K562 (cell line): ENCODE results near the gene STRN3. TPM values are rescaled to one million over a fixed set of nuclear protein-coding genes. Genes with fewer than 3 reads are reported as not detected.

Experiments
- ATAC-seq: fragments of 200-7000 bp; cut with Tn5 transposase; 3 replicates; pipeline ENCODE4 v1.9.1; 2020; ENCODE audit warnings: moderate library complexity
- BruUV-seq: library from RNA; stranded (reverse); fragments of 400-500 nt; replicated peaks from 2 replicates; lab custom pipeline; 2021; lab: Mats Ljungman, UMichigan
- CTCF ChIA-PET: fragments of 300-600 bp; formaldehyde crosslinking; extraction: SDS; loops from one replicate; lab custom pipeline; 2021; ENCODE audit warnings: low intra/inter-chr PET ratio; lab: Yijun Ruan, JAX
- POLR2A ChIA-PET: fragments of 300-600, 350-650 bp; sonication (Branson Sonifier 250); formaldehyde crosslinking; extraction: SDS; loops from one replicate; lab custom pipeline; 2021; ENCODE audit warnings: antibody characterized with exemption, inconsistent platforms; lab: Yijun Ruan, JAX
- DNase-seq, 4 experiments: peaks; one replicate each; pipeline versions ENCODE4 v3.0.0 to v3.0.0-alpha.2; 2011 to 2018; ENCODE audit warnings: low spot score in 3 of 4, mixed read lengths in 3 of 4; ENCODE audit errors: extremely low read depth in 1 of 4
- FAIRE-seq: peaks from 2 replicates; lab custom pipeline; 2011; peaks lifted over from hg19 to GRCh38; lab: Jason Lieb, UNC
- H2AFZ ChIP-seq: 2 replicates; pipeline ENCODE4 v1.6.0; 2011; ENCODE audit warnings: low read depth, low read length, control low read depth, inconsistent platforms
- H3K27ac ChIP-seq: fragments of 200-600 bp; 3 replicates; pipeline ENCODE4 v1.8.0; 2011; ENCODE audit warnings: low read depth, mild to moderate bottlenecking, control low read depth, inconsistent platforms, low read length, moderate library complexity, mixed read lengths; ENCODE audit errors: extremely low read depth
- H3K27me3 ChIP-seq, 2 experiments: fragments of 300-600 bp in 1 of 2; 2 replicates in 1 of 2; 3 replicates in 1 of 2; pipeline versions ENCODE4 v1.6.0 to v1.8.0; 2011; ENCODE audit warnings: inconsistent platforms in 2 of 2, low read length in 2 of 2, mild to moderate bottlenecking in 1 of 2, mixed read lengths in 1 of 2, moderate library complexity in 1 of 2; ENCODE audit not compliant: control insufficient read depth in 2 of 2, insufficient read depth in 2 of 2
- H3K36me3 ChIP-seq: fragments of 300-600 bp; 3 replicates; pipeline ENCODE4 v1.8.0; 2011; ENCODE audit warnings: mild to moderate bottlenecking, low read length, inconsistent platforms; ENCODE audit not compliant: control insufficient read depth, insufficient read depth
- H3K4me1 ChIP-seq, 2 experiments: fragments of 200-600 bp in 1 of 2; replicated peaks in 1 of 2; 2 replicates in 1 of 2; 3 replicates in 1 of 2; pipeline versions ENCODE4 v1.5.1 to v1.8.0; 2011; ENCODE audit warnings: inconsistent platforms in 2 of 2, low read length in 2 of 2, mild to moderate bottlenecking in 1 of 2, mixed read lengths in 1 of 2, moderate library complexity in 1 of 2; ENCODE audit not compliant: control insufficient read depth in 2 of 2, insufficient read depth in 2 of 2
- H3K4me2 ChIP-seq: 2 replicates; pipeline ENCODE4 v1.6.1; 2011; ENCODE audit warnings: low read length, control low read depth, inconsistent platforms, mixed read lengths; ENCODE audit not compliant: insufficient read depth
- H3K4me3 ChIP-seq: fragments of 200-600 bp; sonication (generic), shearing (Covaris generic); 2 replicates; pipeline ENCODE4 v1.5.1; 2016; ENCODE audit warnings: control low read depth, inconsistent platforms
- H3K79me2 ChIP-seq: fragments of 200-600 bp; 3 replicates; pipeline ENCODE4 v1.8.0; 2011; ENCODE audit warnings: low read length, inconsistent platforms; ENCODE audit not compliant: control insufficient read depth, insufficient read depth
- H3K9ac ChIP-seq, 2 experiments: 2 replicates each; pipeline versions ENCODE4 v1.6.0 to v1.6.1; 2011; ENCODE audit warnings: low read depth in 2 of 2, low read length in 2 of 2, control low read depth in 1 of 2, inconsistent platforms in 1 of 2, mild to moderate bottlenecking in 1 of 2, mixed read lengths in 1 of 2; ENCODE audit not compliant: insufficient read depth in 1 of 2
- H3K9me1 ChIP-seq: one replicate; pipeline ENCODE4 v1.6.0; 2011; ENCODE audit warnings: inconsistent platforms, mild to moderate bottlenecking, low read length, moderate library complexity; ENCODE audit not compliant: control insufficient read depth, insufficient read depth
- H3K9me3 ChIP-seq: replicated peaks from 2 replicates; pipeline ENCODE4 v1.5.1; 2011; ENCODE audit warnings: low read depth, low read length, inconsistent platforms; ENCODE audit not compliant: control insufficient read depth, insufficient read depth
- H4K20me1 ChIP-seq: replicated peaks from 2 replicates; pipeline ENCODE4 v1.6.1; 2011; ENCODE audit warnings: low read length, inconsistent platforms, mixed read lengths; ENCODE audit not compliant: control insufficient read depth, insufficient read depth
- CBX3 ChIP-seq, 2 experiments: IDR thresholded peaks; 1 replicate in 1 of 2; 2 replicates in 1 of 2; pipeline ENCODE4 v1.6.1; 2012; ENCODE audit warnings: inconsistent platforms in 2 of 2, low read length in 2 of 2, borderline replicate concordance in 1 of 2, control low read depth in 1 of 2
- NCOA2 ChIP-seq, 2 experiments: fragments of 450-650 bp; IDR thresholded peaks; 2 replicates each; pipeline ENCODE4 v1.6.1; 2018; ENCODE audit warnings: mild to moderate bottlenecking in 2 of 2, moderate library complexity in 1 of 2; ENCODE audit not compliant: partially characterized antibody in 2 of 2
- NKRF ChIP-seq: fragments of 450-650 bp; IDR thresholded peaks from 2 replicates; pipeline ENCODE4 v1.6.1; 2016; ENCODE audit warnings: borderline replicate concordance
- SIN3A ChIP-seq, 2 experiments: fragments of 150-350 bp in 1 of 2; IDR thresholded peaks; 2 replicates each; pipeline ENCODE4 v1.6.1; 2011 to 2016; ENCODE audit warnings: borderline replicate concordance in 2 of 2, low read depth in 2 of 2, low read length in 2 of 2, mild to moderate bottlenecking in 2 of 2, moderate library complexity in 2 of 2; ENCODE audit not compliant: control insufficient read depth in 1 of 2
- SIRT6 ChIP-seq: IDR thresholded peaks from one replicate; pipeline ENCODE4 v1.6.1; 2012; ENCODE audit warnings: low read depth, mild to moderate bottlenecking, control low read depth, inconsistent platforms, low read length, moderate library complexity
- UBTF ChIP-seq, 2 experiments: IDR thresholded peaks; 2 replicates each; pipeline ENCODE4 v1.6.1; 2012; ENCODE audit warnings: improper control_type of control experiment in 2 of 2, low read depth in 2 of 2, low read length in 2 of 2, borderline replicate concordance in 1 of 2
- ZNF12 ChIP-seq: sonication (generic); formaldehyde crosslinking; IDR thresholded peaks from 2 replicates; pipeline ENCODE4 v1.4.0; 2020; ENCODE audit warnings: mild to moderate bottlenecking, missing genetic modification reagents
- WGBS: fragments of 100-300 bp; shearing (Covaris generic); methylation state at CpG from one replicate; pipeline ENCODE4 v1.1.6; 2016; ENCODE audit warnings: low coverage, mixed read lengths; ENCODE audit not compliant: insufficient coverage; ENCODE audit errors: missing lambda C conversion rate; 5-methylcytosine and 5-hydroxymethylcytosine counted together
- in situ Hi-C: fragments of 300-500 bp; cut with MboI; formaldehyde crosslinking; loops from 4 replicates; pipeline ENCODE4 v1.15.0; 2018; ENCODE audit warnings: inconsistent platforms, mixed read lengths
- intact Hi-C: fragments of 100-400 bp; cut with micrococcal nuclease; formaldehyde crosslinking; loops from 2 replicates; pipeline ENCODE4 v1.14.2; 2022
- polyA plus RNA-seq, 8 experiments: library from polyadenylated mRNA; depleted of rRNA in 4 of 8; stranded (reverse) in 5 of 8; unstranded in 3 of 8; fragments of >200 nt; fragmentation: Nextera tagmentation in 2 of 8; fragmentation: Illumina TruSeq in 1 of 8; extraction: Ambion mirVana in 2 of 8; extraction: Trizol in 1 of 8; gene quantifications; 2 replicates each; pipeline versions ENCODE4 v1.2.1 to v1.2.3, GENCODE V29; 2011 to 2014; ENCODE audit warnings: inconsistent platforms in 1 of 8, missing spikeins in 1 of 8
- total RNA-seq, 7 experiments: library from RNA; depleted of rRNA in 6 of 7; stranded (reverse); fragments of >200 nt in 6 of 7; fragmentation: Illumina TruSeq in 2 of 7; extraction: Trizol in 2 of 7; gene quantifications; 2 replicates each; pipeline versions ENCODE4 v1.2.1 to v1.2.3, GENCODE V29; 2011 to 2021; ENCODE audit warnings: low replicate concordance in 1 of 7
- TF ChIP-seq, protein P1 (sequence below), 2 experiments: fragments of 450-650 bp in 1 of 2; sonication (generic) in 1 of 2; formaldehyde crosslinking in 1 of 2; IDR thresholded peaks in 1 of 2; conservative IDR thresholded peaks in 1 of 2; 2 replicates each; pipeline versions ENCODE4 v1.6.1 to v1.8.1; 2016 to 2023; ENCODE audit warnings: mild to moderate bottlenecking in 2 of 2, moderate library complexity in 2 of 2, inconsistent platforms in 1 of 2, missing genetic modification reagents in 1 of 2

STRN3 gene
- total and polyA plus RNA-seq, 9 of the 15 experiments (the other 6 are each of a cell fraction or from before 2014, with no cell fraction given), result 5.9 to 29.1 (median 16.0) TPM

GRCh38 chr14:31024577-31025366 lies 1.4 kb downstream of the STRN3 start:
- peaks cover 2 to 15% of the 10 kb centered on the region in 2 experiments; a peak in 3 of 5 replicates for H3K4me1 ChIP-seq
- peak overlapping the region; percentile 78; the same call in 1 of the 2 replicates for H2AFZ ChIP-seq

More at GRCh38 chr14:31024577-31025366, 1.4 kb downstream of the STRN3 start:
- peaks cover 81% of the 10 kb centered on the region for H3K79me2 ChIP-seq
- no peaks in the 10 kb centered on the region for H3K9me3 ChIP-seq
- FAIRE-seq, result peak; percentile 65
- H3K9ac ChIP-seq, result peak overlapping the region; percentile 92 to 97
- H3K27ac ChIP-seq, result peak overlapping the region; percentile 89
- intact Hi-C loops, result no loop called here
- no peak for ATAC-seq
- no peaks in the 10 kb centered on the region for H3K27me3 ChIP-seq
- peak overlapping the region; percentile 89 for H3K4me2 ChIP-seq
- WGBS, result under 1% methylated on average over 10 of the region's 11 CpGs
- H3K4me3 ChIP-seq, result peak overlapping the region; percentile 98
- no peak for DNase-seq
- TF ChIP-seq SIRT6 (no peak), UBTF (IDR thresholded peaks at IDR 0.05; ENCODE audit: borderline replicate concordance in 1 of 2, low read depth in 2 of 2, low read length in 2 of 2) (0 out of 4 replicates have a peak, but pooled peaks of 1 of the 2 experiments have one; percentile 8), NCOA2 (IDR thresholded peaks at IDR 0.05; ENCODE audit: partially characterized antibody in 2 of 2) (peak in 1 of 2 experiments; percentile 32), ZNF12 (CRISPR knock-in tag) (no peak), SIN3A (IDR thresholded peaks at IDR 0.05; ENCODE audit: borderline replicate concordance in 2 of 2, control insufficient read depth in 1 of 2, low read depth in 2 of 2, low read length in 2 of 2) (no peak), CBX3 (IDR thresholded peaks at IDR 0.05; ENCODE audit: borderline replicate concordance in 1 of 2, low read length in 2 of 2) (no peak), NKRF (peak; percentile 28; the same call in 1 of the 2 replicates)
- TF ChIP-seq, protein P1, sequence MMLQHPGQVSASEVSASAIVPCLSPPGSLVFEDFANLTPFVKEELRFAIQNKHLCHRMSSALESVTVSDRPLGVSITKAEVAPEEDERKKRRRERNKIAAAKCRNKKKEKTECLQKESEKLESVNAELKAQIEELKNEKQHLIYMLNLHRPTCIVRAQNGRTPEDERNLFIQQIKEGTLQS (IDR thresholded peaks at IDR 0.05), result 0 out of 2 replicates have a peak, but pooled peaks have one; percentile 35
- TF ChIP-seq, protein P1 (CRISPR knock-in tag; conservative IDR thresholded peaks at IDR 0.05), result no peak
- H3K36me3 ChIP-seq, result peaks cover 32% of the 10 kb centered on the region
- POLR2A ChIA-PET, result interaction anchor here (2.2 to 3.1 kb wide), 3 partner anchors 8 to 14 kb away, joined by 7 to 17 read pairs (median 11); no protein-coding TSS in a partner anchor
- no peaks in the 10 kb centered on the region for H3K9me1 ChIP-seq
- BruUV-seq, result TSS peak; percentile 46
- H4K20me1 ChIP-seq, result no peaks in the 10 kb centered on the region
- in situ Hi-C loops, result no loop called here
- CTCF ChIA-PET, result no interaction called here
